Inflammatory macrophage (primary cell): ENCODE data around the gene ZNF462.
"Not testable (repeated sequence)": the region's sequence is repeated elsewhere in the genome, so short reads cannot be mapped to it uniquely, and the experiment has no call there.

Experiments
- DNase-seq, 2 donors: peaks; one replicate each; pipeline ENCODE4 v3.0.0-alpha.2; 2020 to 2022

Gene ZNF462

DNA sequence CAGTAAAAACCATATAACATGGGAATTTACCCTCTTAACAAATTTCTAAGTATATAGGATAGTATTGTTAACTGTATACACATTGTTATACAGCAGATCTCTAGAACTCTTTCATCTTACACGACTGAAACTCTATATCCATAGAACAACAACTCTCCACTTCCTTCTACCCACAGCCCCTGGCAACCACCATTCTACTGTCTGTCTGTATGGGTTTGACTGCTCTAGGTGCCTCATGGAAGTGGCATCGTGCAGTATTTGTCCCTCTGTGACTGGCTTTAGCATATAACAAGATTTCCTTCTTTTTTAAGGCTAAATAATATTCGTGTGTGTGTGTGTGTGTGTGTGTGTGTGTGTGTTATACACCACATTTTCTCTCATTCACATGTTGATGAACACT lies 100.7 kb downstream of the ZNF462 start:
- no peak for DNase-seq

DNA sequence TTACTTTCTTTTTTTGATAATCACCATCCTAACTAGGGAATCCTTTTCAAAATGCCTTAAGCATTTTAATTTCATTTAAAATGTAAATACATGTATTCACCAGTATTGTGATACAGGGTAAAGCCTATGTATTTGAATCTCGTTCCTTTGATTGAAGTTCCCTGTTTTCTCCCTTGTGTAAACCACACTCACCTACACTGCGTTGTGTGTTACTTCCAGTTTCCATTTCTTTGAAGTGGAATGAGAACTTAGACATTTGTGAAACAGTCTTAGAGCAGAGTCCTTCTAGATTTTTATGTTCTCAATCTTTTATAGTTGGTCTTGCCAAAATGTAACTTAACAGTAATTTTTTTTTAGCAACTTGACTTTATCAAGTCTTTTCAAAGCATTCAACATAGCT lies 101.4 kb downstream of the ZNF462 start:
- DNase-seq: no peak

DNA sequence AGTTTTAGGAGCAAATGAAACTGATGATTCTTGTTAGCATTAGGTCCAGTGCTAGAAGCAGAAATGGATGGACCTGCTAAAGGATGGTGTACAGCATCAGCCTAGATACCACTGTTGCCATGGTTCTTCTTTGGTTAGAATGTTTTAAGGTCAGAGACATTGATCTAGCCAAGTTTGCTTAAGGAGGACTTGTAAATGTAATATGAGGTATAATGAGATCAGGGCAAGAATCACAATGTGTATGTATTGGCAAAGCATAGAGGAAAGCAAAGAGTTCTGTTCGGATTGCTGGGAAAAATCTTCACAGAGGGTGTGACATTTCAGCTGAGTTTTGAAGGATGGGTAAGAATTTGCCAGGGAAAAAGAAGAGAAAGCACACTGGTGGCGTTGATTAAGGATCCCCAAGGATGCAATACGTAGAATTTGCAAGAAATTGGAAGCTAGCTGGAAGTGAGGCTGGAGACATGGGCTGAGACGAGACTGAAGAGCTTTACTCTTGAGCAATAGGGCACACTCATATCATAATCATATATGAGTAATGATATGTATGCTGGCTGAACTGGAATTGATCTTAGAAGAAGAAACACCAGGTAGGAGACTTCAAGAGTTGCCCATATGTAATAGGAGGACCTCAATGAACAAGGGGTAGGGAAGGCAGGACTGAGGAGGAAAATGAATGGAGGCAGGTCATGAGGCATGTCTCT lies 102.0 kb downstream of the ZNF462 start:
- DNase-seq: no peak

DNA sequence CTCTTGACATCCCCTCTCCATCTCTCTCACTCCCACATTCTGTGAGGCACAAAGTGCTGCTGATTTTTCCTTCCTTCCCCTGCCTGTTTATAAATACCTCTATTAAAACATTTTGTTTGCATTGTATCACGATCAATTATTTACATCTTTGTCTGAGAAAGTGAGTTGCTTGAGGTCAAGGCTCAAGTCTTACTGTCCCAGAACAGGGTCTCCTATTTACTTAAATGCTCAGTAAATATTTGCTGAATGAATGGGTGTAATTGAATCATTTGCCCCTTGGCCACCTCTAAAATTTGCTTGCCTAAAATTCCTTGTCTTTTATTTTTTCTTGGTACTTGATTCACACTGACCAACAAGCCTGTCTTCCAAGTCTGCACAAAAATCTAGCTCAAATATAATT lies 103.5 kb downstream of the ZNF462 start:
- DNase-seq: no peak

DNA sequence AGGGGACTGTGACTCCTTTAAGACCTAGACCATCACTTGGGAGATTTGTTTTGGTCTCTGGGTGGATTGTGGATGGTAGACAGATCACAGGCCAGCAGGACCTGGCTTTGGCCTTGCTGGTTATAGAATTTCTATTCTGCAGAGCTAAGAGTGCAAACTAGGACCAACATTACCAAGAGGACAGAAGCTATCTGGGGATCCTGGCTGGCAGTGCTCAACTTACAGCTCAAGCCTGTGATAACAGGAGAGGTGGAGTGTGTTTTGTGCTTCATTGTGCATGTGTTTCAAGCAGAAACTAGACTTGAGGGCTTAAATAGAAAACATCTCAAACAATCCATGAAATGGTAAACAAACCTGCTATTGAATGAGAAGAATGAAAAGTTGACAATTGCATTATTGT lies 106.7 kb downstream of the ZNF462 start:
- DNase-seq: no peak

DNA sequence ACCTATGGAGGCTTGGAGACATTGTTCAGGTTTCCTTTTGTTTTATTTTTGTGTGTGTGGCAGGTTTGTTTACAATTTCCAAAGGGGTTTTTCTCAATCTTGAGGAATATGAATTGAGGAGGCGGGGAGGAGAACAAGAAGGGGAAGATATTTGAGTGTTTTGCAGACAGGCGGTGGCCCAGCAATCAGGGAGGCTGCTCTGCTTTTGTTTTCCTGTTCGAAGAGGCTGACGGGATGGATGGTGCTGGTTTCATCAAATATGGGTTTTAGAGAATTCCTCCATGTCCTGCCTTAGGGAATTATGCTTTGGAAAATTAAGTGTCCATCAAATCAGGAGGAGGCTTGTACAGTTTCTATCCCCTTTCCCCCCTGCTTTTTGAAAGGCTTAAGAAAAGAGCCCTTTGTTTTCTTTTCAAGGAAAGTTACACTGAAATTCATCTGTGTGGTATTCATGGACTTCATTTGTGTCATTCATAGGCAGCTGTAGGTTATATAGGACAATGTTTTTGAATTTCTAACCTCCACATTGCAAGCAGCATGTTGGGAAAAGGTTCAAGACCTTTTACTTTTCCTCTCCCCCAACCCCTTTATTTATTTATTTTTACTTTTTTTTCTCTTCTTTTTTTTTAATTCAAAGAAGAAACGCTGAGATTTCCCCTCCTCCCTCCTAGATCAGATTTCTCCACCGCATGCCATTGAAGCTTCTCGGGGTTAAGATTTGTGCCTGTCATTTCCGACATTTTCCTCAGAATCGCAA lies 107.4 kb downstream of the ZNF462 start:
- DNase-seq: no peak

DNA sequence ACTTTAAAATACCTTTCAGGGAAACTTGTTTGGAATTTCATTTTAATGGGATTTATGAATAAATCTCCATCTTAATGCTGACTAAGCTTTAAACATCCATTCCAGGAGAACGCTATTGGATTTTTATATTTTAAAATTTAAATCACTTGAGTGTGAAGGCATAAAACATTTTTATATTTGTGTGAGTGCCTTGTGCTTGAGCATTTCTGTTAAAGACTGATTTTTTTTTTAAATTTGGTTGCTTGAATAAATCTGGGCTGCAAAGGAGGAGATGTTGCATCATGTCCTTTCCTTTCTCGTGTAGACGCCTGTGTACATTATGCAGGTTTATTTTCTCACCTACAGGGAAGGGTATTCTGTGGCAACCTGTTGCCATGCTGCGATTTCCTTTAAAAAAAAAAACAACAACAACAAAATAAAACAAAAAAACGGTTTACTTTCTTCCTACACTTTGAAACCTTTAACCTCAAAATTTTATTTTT lies 108.1 kb downstream of the ZNF462 start:
- DNase-seq: no peak

DNA sequence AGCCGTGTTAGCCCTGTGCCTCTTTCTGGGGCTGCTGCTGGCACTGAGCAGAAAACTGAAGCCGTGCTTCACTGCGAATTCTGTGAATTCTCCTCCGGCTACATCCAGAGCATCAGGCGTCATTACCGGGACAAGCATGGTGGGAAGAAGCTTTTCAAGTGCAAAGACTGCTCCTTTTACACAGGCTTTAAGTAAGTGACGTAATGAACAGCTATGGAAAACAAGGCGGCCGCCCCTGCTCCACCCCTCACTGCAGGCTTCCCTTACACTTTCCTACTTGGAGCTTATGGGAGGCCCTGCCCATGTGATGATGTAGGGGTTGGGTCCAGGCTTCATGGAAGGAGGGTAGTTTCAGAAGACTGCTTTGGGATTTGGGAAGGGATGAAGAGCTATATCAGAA lies 109.1 kb downstream of the ZNF462 start:
- no peak for DNase-seq

DNA sequence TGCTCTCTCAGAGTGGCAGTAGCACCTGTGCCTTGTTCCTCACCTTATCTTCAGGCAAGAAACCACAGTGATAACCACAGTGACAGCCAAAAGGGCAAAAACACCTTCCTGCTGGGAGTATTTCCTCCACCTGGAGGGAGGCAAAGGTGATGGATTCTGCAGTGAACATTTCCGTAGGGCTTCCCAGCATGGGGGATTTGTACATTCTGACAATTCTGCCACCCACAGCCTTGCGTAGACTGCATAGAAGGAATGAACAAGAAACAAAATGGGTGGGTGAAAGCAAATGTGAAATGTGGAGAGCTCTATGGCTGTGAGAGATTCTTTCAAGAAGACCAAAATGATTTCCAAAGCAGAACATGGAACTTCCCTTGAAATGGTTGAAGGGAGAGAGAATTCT lies 111.4 kb downstream of the ZNF462 start:
- DNase-seq: no peak

DNA sequence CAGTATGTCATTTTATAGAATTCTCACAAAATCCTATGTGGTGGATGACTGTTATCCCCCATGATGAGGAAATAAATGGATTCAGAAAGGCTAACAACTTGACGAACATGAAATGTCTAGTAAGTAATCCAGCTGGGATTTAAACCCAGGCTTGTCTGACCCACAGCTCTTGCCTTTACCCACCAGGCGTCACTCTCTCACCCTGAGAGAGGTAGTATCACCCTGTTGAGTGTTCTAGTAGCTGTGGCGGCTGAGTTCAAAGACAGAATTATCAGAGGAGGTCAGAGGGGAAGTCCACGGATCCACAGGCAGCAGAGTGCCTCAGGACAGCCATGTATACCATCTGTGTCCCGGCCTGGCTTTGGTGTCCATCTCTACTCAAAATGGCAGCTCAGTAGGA lies 113.8 kb downstream of the ZNF462 start:
- no peak for DNase-seq

DNA sequence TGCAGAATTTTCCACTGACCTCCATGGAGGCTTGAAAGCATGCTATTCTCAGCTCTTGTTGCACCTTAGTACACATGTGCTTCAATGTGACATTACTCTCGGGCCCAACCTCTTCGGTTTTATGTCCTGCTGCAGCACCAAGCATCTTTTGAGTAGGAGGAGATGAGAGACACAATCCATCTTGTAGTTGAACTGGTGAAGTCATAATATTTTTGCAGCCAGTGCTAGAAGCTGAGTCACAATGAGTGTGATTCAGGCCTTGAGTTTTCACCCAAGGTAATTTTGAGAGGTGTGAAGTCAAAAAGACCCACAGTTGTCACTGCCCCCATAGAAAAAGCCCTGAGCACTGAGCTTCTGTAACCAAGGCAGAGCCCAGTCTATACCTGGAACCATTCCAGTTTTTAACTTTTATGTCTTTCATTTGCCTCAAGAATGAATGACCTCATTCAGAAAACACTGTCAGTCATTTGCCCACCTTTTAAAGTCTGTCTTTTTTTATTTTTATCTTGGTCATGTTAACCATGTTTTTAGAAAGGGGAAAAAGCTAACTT lies 117.7 kb downstream of the ZNF462 start:
- DNase-seq: no peak

DNA sequence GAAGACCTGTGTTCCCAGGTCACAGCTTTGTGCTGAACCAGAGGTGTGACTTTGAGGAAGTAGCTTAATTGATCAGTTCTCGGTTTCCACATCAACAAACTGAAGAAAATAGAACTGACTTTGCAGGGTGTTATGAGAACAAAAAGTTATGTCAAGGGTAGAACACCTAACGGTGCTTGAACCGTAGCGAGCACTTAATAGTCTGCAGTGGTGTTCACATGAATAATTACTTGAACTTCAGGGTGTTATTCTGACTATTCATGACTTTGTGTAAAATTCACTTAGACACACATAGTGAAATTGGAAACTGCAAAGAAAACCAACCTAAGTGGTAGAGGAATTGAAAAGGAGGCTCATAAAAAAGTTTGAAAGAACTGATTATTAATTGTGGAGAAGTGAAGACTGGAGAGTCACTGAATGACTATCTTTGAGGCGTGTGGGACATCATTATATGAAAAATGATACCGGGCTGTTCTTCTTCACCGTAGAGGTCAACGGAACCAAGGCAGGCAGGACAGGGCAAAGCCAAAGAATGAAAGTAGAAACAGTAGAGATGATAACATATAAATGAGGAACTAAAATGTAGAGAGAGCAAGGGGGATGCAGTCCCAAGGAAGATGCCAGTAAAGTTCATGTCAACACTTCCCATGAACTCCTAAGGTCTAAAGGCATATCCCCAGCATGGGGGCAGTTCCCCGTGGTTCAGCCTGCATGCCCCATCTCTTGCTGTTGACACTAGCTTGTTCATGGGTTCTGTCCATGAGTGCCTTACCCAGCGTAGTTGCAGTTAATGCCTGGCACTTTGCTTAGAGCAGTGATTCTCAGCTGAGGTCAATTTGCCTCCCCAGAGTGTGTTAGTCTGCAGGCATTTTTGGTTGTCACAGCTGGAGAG lies 118.7 kb downstream of the ZNF462 start:
- DNase-seq: no peak

DNA sequence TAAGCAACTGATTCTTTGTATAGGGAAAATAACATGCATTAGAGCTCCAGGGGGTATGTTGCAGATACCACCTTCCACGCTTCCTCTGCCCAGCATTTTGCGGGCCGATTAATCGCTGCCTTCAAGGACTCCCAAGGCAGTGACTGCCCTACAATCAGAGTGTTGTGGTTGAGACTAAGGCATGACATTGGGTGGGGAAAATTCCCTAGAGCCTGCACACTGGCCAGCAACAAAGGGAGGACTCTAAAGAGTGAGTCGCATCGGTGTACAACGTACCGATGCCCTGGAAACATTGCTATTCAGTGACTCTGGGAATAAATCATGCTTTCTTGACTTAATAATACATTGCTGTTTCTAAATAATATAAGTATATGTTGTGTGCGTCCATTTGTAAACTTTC lies 119.7 kb downstream of the ZNF462 start:
- no peak for DNase-seq

DNA sequence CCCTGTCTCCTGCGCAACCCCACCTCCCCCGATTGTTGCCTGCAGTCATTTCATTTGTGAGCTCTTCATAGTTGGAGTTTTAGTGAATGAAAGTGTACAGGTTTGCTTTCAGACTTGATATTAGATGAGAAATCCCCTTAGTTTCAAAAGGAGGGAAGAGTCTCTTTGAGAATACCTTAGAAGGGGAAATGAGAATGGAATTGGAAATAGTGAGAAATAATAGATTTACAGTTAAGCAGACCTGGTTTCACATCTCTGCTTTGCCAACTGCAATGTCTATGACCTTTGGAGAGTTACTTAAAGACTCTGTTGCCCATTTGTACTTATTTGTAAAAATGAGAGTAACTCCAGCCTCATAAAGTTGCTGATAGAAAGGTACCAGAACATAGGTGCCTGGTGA lies 120.4 kb downstream of the ZNF462 start:
- DNase-seq: no peak

DNA sequence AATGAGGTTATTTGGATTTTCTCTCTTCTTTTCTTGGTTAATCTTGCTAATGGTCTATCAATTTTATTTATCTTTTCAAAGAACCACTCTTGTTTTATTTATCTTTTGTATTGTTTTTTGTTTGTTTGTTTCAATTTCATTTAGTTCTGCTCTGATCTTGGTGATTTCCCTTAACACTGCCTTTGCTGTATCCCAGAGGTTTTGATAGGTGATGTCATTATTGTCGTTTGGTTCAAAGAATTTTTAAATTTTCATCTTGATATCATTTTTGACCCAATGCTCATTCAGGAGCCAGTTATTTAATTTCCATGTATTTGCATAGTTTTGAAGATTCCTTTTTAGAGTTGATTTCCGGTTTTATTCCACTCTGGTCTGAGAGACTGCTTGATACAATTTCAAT lies 126.9 kb downstream of the ZNF462 start:
- not testable (repeated sequence) for DNase-seq

DNA sequence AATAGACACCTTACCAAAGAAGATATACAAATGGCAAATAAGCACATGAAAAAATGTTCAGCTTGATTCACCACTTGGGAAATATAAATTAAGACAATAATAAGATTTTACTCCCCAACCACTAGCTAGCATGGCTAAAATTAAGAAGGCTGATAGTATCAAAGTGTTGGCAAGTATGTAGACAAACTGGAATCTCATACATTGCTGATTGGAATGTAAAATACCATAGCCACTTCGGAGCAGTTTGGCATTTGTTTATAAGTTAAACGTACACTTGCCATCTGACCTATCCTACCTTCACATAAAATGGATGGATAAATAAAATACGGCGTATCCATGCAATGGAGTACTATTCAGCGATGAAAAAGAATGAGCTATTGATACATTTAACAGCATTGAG lies 129.2 kb downstream of the ZNF462 start:
- no peak for DNase-seq

DNA sequence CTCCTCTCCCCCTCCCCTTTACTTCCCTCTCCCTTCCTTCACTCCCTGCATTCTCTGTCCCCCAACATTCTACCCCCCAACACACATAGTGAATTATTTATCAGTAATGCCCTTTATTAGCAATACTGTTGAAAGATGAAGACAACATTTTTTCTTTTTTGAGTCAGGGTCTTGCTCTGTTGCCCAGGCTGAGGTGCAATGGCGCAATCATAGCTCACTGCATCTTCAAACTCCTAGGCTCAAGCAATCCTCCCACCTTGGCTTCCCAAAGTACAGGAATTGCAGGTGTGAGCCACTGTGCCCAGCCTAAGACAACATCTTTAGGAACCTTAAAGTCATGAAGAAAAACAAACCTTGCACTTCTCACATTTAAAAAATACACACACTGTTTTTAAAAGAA lies 130.6 kb downstream of the ZNF462 start:
- no peak for DNase-seq

DNA sequence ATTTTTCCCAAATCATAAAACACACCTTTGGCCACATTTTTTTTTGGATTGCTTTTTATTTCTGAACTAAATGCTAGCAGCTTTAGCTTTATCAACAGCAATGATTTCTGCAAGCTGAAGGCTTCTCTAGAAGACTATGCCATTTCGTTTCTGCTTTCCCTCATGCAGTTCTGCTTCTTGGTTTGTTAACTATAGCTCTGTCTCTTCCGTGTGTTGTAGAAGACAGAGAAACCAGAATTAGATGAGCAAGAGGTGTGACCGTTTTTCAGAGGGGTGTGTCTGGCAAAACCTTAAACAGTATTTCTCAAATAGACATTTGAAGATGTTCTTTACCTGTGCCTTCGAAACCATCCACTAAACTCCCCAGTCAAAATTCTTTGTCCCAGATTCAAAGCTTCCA lies 131.5 kb downstream of the ZNF462 start:
- DNase-seq: no peak

DNA sequence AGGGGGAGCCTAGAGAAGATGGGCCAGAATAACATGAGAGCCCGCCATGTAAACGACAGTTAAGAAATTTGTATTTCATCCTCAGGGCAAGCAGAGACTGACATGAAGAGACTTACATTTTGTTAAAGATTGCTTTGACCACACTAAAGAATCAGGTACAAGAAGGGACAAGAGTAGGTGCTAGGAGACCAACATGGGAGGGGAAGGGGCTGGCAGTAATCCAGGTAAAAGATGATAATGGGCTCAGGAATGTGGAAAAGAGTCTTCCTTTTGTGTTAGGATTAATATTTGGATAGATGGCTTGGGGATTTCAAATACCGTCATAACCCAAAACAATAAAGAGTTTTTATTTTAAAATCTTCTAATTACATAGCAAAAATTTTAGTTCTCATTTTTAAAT lies 137.3 kb downstream of the ZNF462 start:
- DNase-seq: no peak

DNA sequence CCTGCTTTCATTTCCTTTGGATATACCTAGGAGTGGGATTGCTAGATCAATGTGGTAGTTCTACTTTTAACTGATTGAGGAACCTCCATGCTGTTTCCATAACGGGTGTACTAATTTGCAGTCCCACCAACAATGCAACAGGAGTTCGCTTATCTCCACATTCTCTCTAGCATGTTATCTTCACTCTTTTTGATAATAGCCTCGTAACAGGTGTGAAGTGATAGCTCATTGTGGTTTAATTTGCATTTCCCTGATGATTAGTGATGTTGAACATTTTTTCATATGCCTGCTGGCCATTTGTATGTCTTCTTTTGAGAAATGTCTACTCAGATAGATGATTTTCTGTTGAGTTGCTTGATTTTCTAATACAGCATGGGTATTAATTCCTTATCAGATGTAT lies 142.2 kb downstream of the ZNF462 start:
- no peak for DNase-seq

DNA sequence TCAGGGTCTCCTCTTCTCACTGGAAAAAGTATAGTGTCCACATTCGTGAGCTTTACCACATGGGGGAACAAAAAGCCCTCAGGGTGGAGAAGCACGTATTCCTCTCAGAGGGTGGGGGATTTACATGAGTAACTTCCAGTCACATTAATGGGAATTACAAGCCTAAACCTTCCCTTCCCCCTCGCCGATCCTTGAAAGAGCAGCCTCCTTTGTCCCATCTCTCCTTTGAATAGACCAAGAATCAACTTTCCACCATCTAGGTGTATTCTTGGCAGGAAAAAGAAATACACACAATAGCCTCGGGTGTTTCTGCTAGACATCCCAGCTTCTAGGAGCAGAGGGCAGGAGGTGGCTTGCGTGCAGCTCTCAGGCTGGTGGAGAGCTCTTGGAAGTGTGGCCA lies 144.4 kb downstream of the ZNF462 start:
- no peak for DNase-seq

DNA sequence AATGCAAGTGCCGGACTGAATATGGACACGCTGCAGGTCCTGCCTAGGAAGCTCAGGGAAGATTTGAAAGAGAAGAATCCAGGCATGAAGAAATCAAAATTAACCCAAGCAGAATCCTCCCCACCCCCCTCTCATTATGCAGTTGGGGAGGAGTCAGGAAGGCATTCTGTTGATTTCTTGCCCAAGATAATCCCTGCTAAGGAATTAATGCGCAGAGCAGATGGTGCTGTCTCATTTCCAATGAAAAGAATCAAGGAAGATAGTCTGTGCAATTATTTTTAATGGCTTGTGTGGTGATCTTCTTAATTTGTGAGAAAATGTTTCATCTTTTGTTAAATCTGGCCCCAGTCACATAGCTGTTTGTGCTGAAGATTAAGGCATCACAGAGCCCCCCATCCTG lies 145.0 kb downstream of the ZNF462 start:
- DNase-seq: no peak

DNA sequence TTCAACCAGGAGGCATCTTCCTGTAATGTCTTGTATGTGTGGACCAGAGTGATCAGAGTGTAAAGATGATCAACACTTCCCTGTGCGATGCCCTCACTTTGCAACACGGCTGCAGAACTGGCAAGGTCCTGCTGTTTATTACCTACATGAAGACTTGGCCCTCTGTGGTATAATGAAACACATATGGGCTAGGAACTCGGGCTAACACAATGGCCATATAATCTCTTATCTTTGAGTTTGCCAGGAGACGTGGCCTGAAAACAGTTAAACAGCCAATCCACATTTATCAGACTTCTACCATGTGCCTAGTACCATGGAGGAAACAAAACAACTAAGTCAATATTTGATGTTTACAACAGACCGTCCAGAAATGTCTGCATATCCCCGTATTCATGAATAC lies 145.5 kb downstream of the ZNF462 start:
- DNase-seq: no peak
